Kasumi-1 (cell line): Measurements from ENCODE around the gene TTLL11.
"Not testable (repeated sequence)": the region's sequence is repeated elsewhere in the genome, so short reads cannot be mapped to it uniquely, and the experiment has no call there.

ENCODE experiments used
- DNase-seq, 2 experiments: peaks; one replicate each; lab custom pipeline; 2025; lab: John Stamatoyannopoulos, UW

The TTLL11 gene

GRCh38 chr9:122004589-122004988 is 88.5 kb downstream of the TTLL11 start:
- no peak for DNase-seq

- DNase-seq, result no peak
Observed at GRCh38 chr9:122001491-122002201, 91.5 kb downstream of the TTLL11 start.

- not testable (repeated sequence) for DNase-seq
Observed at GRCh38 chr9:122000526-122000925, 92.6 kb downstream of the TTLL11 start.

GRCh38 chr9:121999556-121999955 is 93.6 kb downstream of the TTLL11 start:
- no peak for DNase-seq

GRCh38 chr9:121998513-121999049 is 94.5 kb downstream of the TTLL11 start:
- DNase-seq, result no peak

- no peak for DNase-seq
Observed at GRCh38 chr9:121997791-121998190, 95.3 kb downstream of the TTLL11 start.

- no peak for DNase-seq
Observed at GRCh38 chr9:121996783-121997182, 96.3 kb downstream of the TTLL11 start.

- DNase-seq, result no peak
Observed at GRCh38 chr9:121995997-121996396, 97.1 kb downstream of the TTLL11 start.

- peak; percentile 67 to 83 for DNase-seq
Observed at GRCh38 chr9:121992571-121993212, 100.4 kb downstream of the TTLL11 start.

GRCh38 chr9:121991307-121991661 is 101.8 kb downstream of the TTLL11 start:
- DNase-seq, result no peak

GRCh38 chr9:121990600-121991306 is 102.4 kb downstream of the TTLL11 start:
- no peak for DNase-seq

GRCh38 chr9:121989010-121989409 is 104.1 kb downstream of the TTLL11 start:
- DNase-seq, result no peak

GRCh38 chr9:121987314-121987713 is 105.8 kb downstream of the TTLL11 start:
- no peak for DNase-seq

- DNase-seq, result no peak
Observed at GRCh38 chr9:121985792-121986494, 107.2 kb downstream of the TTLL11 start.

GRCh38 chr9:121984726-121985402 is 108.2 kb downstream of the TTLL11 start:
- DNase-seq, result no peak

- no peak for DNase-seq
Observed at GRCh38 chr9:121983736-121984135, 109.4 kb downstream of the TTLL11 start.

GRCh38 chr9:121981118-121981883 is 111.8 kb downstream of the TTLL11 start:
- DNase-seq, result no peak

GRCh38 chr9:121980665-121981064 is 112.4 kb downstream of the TTLL11 start:
- not testable (repeated sequence) for DNase-seq

GRCh38 chr9:121979736-121980135 is 113.4 kb downstream of the TTLL11 start:
- no peak for DNase-seq

- DNase-seq, result no peak
Observed at GRCh38 chr9:121976751-121977150, 116.4 kb downstream of the TTLL11 start.

GRCh38 chr9:121975801-121976277 is 117.3 kb downstream of the TTLL11 start:
- DNase-seq, result no peak
